Measurements from ENCODE around the gene ZNF429.
"Not testable (repeated sequence)": the region's sequence is repeated elsewhere in the genome, so short reads cannot be mapped to it uniquely, and the experiment has no call there.

Gene ZNF429

DNA sequence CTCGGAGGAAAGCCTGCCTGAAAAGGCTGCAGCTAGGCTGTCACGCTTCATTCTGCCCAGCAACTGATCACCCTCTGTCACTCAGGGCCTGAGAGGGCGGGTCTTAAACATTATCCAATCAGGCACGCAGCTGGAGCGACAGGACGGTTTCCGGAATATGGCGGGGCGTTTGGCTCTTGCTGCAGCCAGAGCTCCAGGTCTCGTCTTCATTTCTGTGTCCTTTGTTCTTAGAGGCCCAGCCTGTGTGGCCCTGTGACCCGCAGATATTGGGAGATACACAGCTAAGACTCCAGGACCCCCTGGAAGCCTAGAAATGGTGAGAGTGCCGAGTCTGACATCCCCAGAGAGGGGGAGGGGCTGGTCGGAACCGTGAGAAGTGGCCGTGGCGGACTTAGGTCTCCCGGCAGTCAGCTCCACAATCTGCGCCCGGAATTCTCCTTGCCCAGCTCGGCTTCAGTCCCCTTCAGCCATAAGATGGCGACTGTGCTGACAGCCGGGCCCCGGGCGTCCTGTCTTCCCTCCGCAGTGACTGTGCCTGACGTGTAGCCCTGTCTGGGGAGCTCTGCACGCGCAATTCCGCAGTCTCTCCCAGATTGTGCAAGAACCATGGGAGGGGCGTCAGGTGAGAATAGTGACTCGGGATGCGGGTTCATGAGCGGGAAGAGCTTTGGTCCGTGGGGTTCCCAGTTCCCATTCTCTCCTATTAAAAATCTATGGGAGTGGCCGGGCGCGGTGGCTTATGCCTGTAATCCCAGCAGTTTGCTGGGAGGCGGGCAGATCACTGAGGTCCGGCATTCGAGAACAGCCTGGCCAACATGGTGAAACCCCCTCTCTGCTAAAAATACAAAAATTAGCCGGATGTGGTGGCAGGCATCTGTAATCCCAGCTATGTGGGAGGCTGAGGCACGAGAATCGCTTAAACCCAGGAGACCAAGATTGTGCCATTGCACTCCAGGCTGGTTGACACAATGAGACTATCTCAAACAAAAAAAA, at the start of gene ZNF429:
Gene ZNF429 (plus strand): TSS at position 144 of the 993 bp plus-strand sequence. CDS start 170 bp downstream, at position 314.
- DNase-seq (ENCODE audit: low read depth in 2 of 2), result peak; percentile 73 to 83

DNA sequence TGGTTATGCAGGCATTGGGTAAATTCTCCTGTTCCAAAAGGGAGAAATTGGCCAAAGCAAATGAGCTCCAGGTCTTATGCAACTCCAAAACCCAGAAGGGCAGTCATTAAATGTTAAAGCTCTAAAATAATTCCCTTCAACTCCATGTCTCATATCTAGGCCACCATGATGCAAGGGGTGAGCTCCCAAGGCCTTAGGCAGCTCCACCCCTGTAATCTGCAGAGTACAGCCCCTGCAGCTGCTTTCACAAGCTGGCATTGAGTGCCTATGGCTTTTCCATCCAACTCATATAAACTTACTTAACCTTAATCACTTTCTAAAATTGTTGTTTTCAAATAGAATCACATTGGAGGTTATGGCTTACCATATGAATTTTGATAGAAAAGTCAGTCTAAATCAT, 44.7 kb upstream of the ZNF429 start:
- no peak for DNase-seq (ENCODE audit: low read depth in 2 of 2)

DNA sequence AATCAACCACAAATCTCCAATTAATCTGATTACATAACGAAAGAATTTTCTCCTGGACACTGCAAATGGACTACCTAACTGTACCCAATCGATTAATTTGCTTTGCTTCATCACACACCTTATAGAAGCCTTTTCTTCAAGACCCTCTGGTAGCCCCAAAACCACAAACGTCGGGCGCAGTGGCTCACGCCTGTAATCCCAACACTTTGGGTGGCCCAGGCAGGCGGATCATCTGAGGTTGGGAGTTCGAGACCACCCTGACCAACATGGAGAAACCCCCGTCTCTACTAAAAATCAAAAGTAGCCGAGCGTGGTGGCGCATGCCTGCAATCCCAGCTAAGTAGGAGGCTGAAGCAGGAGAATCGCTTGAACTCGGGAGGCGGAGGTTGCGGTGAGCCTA, 42.9 kb upstream of the ZNF429 start:
- DNase-seq (ENCODE audit: low read depth in 2 of 2), result no peak

DNA sequence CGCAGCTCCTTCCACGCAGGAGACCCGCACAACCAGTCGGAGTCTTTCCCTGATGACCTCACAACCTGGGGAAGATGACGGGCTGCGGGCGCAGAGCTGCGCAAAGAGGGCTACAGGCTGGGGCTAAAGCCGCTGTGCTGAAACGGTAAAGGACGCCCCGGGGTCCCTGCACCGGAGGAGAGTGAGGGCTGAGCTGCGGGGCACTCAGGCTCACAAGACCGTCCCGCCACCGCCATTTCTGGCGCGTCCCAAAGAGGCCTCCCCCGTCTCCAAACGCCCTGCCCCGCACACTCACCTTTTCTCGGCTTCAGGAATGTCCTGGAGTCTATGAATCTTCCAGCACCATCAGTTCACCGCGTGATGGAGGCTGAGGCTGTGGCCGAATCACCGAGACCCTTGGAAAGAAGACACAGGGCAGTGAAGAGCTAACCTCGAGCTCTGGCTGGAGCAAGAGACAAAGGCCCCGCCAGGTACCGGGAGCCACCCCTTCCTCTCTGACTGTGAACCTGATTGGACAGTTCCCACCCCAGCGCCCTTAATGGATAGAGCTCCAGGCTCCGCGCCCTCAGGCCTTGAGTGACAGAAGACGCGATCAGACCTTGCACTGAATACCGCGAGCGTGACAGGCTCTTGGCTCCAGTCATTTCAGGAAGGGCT, 41.8 kb upstream of the ZNF429 start:
- peak in 1 of 2 donors; percentile 13 for DNase-seq (ENCODE audit: low read depth in 2 of 2)

DNA sequence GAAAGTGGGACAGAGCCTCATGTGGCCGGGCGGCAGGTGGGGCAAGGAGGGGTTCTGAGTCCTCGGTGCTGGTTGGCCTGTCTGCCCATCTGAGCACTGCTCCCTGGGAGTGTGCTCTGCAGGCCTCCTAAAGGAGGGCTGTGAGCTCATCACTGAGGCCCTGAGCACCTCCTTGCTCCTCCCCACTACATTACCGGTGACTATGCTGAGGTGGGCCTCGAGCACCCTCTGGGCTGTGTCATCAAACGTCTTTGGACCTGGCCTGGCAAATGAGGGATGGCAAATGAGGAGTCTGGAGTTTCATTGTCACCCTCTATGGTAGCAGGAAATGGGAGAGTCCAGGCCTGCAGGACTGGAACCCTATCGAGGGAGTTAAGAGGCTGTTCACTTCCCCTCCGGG, 38.8 kb upstream of the ZNF429 start:
- no peak for DNase-seq (ENCODE audit: low read depth in 2 of 2)

DNA sequence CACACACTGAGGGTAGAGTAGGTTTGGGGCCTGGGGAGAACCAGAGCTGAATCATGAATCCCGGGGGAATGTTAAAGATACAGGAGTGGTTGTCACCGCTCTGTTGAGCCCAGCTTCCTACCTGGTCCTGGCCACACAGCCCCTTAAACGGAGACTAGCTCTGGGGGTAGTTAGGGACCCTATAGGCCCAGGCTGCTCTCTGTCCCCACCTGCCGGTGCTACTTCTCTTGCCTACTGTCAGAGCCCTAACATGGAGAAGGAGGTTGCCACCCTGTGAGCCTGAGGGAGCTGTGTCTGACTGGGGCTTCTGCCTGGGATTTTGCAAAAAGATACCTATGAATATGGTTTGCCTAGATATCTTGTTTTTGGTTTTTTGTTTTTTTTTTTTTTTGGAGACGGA, 36.6 kb upstream of the ZNF429 start:
- DNase-seq (ENCODE audit: low read depth in 2 of 2), result no peak

DNA sequence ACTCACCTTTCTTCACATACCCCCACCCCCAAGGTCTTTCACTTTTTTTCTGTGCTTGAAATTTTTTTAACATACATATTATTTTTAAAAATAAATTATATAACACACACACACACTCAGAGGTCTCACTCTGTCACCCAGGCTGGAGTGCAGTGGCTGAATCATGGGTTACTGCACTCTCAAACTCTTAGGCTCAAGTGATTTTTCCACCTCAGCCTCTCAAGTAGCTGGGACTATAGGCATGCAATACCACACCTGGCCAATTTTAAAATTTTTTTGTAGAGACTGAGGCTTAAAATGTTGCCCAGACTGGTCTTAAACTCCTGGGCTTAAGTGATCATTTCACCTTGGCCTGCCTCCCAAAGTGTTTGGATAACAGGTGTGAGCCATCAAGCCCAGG, 32.9 kb upstream of the ZNF429 start:
- no peak for DNase-seq (ENCODE audit: low read depth in 2 of 2)

DNA sequence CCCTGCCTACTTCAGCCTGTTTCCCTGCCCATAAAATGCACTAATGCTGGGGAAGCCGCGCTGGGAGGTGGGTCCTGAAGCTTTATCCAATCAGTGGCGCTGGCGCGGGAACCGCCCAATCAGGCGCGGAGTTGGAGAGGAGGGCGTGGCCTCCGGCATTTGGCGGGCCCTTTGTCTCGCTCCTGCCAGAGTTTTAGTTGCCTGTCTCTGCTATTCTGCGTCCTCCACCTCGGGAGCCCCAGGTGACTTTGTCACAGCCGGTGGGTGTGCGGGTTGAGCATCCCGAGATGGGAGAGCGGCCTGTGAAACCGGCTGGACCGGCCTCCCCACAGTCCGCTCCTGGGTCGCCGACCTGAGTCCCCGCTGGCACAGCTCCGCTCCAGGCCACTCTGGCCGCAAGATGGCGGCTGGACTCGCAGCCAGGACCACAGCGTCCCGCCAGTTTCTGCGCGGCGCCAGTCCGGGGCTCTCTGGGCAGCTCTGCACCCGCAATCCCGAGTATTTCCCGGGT, 30.7 kb upstream of the ZNF429 start:
- peak; percentile 36 to 52 for DNase-seq (ENCODE audit: low read depth in 2 of 2)

DNA sequence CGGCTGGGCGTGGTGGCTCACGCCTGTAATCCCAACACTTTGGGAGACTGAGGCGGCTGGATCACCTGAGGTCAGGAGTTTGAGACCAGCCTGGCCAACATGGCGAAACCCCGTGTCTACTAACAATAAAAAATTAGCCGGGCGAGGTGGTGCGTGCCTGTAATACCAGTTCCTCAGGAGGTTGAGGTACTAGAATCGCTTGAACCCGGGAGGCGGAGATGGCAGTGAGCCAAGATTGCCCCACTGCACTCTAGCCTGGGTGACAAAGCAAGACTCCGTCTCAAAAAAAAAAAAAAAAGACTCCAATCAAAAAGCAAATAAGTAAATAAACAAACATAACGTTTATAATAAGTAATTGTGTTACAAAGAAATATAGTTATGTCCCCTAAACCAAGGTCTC, 23.0 kb upstream of the ZNF429 start:
- not testable (repeated sequence) for DNase-seq (ENCODE audit: low read depth in 2 of 2)

DNA sequence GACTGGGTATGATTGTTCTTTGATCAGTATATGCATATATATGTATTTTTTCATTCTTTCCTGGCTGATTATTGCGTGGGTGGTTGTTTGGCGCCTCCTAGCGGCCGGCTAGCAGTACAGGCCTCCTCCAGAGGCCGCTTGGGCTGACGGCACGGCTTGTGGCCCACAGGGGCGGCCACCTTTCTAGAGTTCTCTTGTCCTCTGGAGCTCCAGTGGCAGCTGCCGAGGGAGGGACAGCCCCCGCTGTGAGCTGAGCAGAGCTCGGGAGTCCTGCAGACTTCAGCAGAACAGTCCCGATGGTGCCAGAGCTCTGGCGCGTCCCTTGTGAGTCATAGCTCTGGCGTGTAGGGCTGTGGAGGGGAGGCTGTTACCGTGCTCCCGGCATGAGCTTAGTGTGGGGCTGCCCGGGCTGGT, 22.5 kb upstream of the ZNF429 start:
- DNase-seq (ENCODE audit: low read depth in 2 of 2), result peak; percentile 19 to 57

DNA sequence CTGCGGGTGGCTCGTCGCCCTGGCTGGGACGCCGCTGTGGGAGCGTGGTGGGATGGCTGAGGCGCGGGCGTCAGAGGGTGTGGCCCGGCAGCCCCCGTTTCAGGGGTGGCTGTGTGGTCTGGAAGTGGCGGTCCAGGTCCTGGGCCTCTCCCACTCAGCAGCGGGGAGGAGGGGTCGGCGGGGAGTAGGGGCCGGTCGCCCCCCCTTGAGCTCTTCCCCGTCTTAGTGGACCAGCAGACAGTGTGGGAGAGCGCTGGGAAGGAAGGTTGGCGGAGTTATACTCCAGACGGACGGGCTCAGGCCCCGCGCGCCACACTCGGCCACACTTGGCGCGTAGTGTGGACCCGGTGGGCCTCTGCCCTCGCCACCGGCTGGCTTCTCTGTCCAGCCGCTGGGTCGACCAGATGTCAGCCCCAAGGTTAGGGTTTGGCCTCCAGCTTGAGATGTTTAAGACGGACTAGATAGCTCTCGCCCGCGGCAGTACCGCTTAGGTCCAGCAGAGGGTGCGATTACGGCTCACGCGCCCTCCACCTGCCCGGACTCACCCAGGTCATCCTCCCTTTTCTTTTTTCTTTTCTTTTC, 21.7 kb upstream of the ZNF429 start:
- peak; percentile 38 to 40 for DNase-seq (ENCODE audit: low read depth in 2 of 2)

DNA sequence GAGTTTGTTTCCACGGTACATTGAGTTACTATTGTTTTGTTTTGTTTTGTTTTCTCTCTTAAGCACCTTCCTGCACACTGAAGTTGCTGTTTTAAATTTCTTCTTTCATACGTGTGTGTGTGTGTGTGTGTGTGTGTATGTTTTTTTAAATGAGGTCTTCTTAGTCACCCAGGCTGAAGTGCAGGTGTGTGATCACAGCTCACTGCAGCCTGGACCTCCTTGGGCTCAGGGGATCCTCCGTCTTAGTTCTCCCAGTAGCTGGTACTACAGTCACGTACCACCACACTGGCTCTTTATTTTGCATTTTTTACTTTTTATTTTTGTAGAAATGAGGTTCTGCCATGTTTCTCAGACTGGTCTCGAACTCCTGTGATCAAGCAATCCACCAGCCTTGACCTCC, 20.8 kb upstream of the ZNF429 start:
- no peak for DNase-seq (ENCODE audit: low read depth in 2 of 2)

DNA sequence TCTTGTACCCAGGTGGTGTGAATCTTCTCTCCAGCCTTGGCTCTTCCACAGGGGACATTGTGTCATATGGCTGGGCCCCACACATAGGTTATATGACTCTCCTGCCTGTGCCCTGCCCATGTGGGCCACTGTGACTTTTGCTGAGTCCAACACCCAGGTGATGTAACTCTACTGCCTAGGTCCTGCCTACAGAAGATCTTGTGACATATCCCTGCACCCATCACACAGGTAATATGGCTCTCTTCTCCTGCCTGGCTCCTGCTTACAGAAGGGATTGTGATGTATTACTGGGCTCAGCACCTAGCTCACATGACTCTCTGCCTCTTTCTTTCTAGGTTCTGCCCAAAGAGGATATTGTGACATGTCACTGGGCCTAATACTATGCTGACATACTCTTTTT, 19.5 kb upstream of the ZNF429 start:
- DNase-seq (ENCODE audit: low read depth in 2 of 2), result no peak

DNA sequence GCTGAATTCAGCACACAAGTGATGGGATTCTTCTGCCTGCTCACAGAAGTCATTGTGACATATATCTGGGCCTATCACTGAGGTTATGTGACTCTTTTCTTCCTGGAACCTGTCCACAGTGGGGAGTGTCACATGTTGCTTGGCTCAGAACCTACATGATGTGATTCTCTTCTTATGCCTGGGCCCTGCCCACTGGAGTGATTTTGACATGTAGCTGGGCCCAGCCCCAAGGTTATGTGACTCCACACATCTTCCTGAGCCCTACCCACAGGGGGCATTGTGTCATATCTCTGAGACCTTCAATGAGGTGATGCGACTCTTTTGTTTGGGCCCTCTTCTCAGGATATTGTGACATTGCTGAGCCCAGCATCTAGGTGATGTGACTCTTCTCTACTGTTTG, 17.4 kb upstream of the ZNF429 start:
- DNase-seq (ENCODE audit: low read depth in 2 of 2), result no peak

DNA sequence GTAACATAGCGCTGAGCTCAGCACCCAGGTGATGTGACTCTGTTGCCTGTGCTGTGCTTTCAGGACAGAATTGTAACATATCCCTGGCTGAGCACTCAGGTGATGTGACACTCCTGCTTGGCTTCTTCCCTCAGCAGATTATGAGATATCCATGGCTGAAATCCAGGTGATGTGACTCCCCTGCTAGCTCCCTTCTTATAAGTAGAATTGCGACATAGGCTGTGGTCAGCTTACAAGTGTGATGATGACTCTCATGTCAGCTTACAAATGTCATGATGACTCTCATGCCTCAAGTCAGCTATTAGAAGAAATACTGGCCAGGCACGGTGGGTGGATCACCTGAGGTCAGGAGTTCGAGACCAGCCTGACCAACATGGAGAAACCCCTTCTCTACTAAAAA, 14.3 kb upstream of the ZNF429 start:
- DNase-seq (ENCODE audit: low read depth in 2 of 2), result no peak

DNA sequence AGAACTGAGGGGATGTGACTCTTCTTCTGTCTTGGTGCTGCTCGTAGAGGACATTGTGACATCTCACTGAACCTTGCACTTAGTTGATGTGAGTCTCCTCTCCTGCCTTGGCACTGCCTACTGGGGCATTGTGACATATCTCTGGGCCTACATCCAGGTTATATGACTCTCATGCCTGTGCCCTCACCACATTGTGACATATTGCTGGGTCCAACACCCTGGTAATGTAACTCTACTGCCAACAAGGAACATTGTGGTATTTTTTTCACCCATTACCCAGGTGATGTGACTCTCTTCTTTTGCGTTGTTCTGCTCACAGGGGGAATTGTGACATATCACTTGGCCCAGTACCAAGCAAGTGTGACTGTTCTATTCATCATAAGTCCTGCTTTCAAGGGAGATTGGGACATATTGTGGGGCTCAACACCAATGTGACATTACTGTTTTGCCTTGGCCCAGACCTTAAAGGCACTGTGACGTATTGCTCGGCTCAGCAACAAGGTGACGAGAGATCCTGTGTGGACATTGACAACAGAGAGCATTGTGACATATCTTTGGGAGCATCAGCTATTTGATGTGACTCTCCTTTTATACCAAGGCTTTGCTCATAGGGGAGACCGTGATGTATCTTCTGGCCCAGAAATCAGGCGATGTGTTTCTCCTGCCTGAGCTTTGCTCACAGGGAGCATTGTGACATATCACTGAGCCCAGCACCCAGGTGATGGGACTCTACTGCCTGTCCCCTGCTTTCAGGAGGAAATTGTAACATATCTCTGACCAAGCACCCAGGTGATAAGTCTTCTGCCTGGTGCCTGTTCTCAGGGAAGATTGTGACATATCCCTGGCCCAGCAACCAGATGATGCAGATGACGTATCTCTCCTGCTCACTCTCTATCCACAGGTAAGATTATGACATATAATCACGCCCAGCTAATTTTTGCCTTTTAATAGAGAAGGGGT, 12.2 kb upstream of the ZNF429 start:
- DNase-seq (ENCODE audit: low read depth in 2 of 2), result no peak

DNA sequence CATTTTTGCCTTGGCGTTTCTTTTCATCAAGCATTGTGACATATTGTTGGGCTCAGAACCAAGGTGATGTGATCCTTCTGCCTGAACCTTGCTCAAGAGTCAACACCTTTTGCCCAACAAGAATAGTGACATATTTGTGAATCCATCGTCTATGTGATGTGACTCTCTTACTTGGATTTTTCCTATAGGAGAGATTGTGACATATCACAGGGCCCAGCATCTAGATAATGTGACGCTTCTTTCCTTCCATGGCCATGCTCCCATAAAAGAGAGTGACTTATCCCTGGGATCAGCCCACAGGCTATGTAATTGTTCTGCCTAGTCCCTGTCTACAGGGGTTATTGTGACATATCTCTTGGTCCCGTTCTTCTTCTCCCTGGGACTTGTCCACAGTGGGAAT, 8.5 kb upstream of the ZNF429 start:
- DNase-seq (ENCODE audit: low read depth in 2 of 2), result no peak

DNA sequence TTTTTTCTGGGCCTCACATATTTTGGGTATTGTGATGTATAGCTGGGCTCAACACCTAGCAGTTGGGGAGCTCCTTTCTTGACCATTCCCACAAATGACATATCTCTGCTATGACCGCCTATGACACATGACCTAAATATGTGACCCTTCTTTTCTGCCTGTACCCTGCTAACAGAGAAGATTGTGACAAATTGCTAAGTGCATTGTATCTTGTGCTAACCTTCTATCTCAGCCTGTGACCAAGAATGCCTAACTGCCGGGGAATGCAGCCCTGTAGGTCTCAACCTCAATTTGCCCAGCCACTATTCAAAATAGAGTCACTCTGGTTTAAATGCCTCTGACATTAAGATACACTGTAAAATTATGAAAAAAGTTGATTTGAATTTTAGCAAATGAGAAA, 6.8 kb upstream of the ZNF429 start:
- no peak for DNase-seq (ENCODE audit: low read depth in 2 of 2)

DNA sequence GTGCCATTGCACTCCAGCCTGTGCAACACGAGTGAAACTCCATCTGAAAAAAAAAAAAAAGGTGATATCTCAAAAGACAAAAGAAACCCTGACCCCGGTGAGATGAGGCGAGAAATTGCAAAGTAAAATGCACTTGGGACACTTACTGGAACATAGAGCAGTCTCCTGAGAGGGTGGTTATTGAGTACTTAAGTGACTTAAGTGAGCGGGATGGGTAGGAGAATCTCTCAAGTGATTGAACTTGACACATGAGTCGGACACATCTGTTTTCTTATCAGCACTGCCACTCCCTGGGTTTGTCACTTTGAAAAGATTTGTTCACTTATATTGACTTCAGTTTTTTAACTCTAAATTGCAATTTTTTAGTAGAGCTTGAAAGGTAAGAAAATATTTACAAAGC, 2.8 kb downstream of the ZNF429 start:
- DNase-seq (ENCODE audit: low read depth in 2 of 2), result no peak

DNA sequence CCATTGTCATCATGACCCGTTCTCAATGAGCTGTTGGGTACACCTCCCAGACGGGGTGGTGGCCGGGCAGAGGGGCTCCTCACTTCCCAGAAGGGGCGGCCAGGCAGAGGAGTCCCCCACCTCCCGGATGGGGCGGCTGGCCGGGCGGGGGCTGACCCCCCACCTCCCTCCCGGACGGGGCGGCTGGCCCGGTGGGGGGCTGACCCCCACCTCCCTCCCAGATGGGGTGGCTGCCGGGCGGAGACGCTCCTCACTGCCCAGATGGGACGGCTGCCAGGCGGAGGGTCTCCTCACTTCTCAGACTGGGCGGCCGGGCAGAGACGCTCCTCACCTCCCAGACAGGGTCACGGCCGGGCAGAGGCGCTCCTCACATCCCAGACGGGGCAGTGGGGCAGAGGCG, 5.7 kb downstream of the ZNF429 start:
- DNase-seq (ENCODE audit: low read depth in 2 of 2), result not testable (repeated sequence)

DNA sequence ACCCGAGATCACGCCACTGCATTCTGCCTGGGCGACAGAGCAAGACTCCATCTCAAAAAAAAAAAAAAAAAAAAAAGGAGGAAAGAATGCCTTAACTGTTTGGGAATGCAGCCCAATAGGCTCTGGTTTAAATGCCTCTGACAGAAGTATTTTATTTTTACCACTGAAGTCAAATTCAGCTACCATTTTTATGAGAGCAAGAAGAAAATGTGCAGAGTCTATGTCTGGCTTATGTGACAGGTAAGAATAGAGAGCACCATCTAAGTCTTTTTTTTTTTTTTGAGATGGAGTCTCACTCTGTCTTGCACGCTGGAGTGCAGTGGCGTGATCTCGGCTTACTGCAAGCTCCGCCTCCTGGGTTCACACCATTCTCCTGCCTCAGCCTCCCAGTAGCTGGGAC, 7.2 kb downstream of the ZNF429 start:
- not testable (repeated sequence) for DNase-seq (ENCODE audit: low read depth in 2 of 2)

Data from stimulated activated CD8-positive, alpha-beta memory T cell treated with anti-CD3 and anti-CD28 coated beads, Interleukin-7, amount 100 ng/mL, for 1 hour (primary cell).